Right lung (tissue), 5 donors: ENCODE data around the gene GP9. TPM values are rescaled to one million over a fixed set of nuclear protein-coding genes. Genes with fewer than 3 reads are reported as not detected.
"Not testable (repeated sequence)": the region's sequence is repeated elsewhere in the genome, so short reads cannot be mapped to it uniquely, and the experiment has no call there.

Source experiments
- DNase-seq, 2 donors: peaks; one replicate each; pipeline ENCODE4 v3.0.0-alpha.2; 2013
- polyA plus RNA-seq, 5 donors: library from polyadenylated mRNA; unstranded; fragments of 120-200 nt; gene quantifications; one replicate each; pipeline versions ENCODE4 v1.2.1 to v1.2.3, GENCODE V29; 2013; ENCODE audit warnings: inconsistent platforms in 1 of 5, low replicate concordance in 1 of 5; ENCODE audit not compliant: insufficient read length in 5 of 5, insufficient read depth in 1 of 5

The GP9 gene
- polyA plus RNA-seq, 5 donors: 1.7 to 3.3 (median 2.4) TPM

- DNase-seq: no peak
Observed at GRCh38 chr3:129106866-129107565, 46.4 kb downstream of the GP9 start.

GRCh38 chr3:129107793-129108192, 47.2 kb downstream of the GP9 start:
- no peak for DNase-seq

DNA sequence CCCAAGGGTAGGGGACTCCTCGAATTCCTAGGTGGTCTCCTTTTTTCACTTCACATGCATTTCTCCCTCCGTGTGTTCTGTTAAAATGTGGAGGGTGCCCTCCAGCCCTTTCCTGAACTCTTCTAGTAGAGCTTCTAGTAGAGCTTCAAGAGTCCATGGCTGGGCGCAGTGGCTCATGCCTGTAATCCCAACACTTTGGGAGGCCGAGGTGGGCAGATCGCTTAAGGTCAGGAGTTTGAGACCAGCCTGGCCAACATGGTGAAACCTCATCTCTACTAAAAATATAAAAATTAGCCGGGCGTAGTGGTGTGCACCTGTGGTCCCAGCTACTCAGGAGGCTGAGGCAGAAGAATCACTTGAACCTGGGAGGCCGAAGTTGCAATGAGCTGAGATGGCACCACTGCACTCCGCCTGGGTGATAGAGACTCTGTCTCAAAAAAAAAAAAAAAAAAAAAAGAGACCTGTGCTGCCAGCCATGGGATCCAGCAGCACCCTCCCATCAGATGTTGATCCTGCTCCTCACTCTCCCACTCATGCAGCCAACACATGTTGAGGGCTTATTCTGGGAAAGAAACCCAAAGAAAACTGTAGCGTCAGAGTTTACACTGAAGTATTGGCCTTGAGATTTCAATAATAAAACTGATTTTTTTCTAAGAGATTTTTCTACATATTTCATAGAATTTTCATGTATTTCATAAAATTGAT, 50.6 kb downstream of the GP9 start:
- DNase-seq: not testable (repeated sequence)

Other genes with a start within 250 kb of the GP9 start
- gene ACAD9, start 181.2 kb upstream of the GP9 start, polyA plus RNA-seq: 10 to 100 TPM; 36.8 to 43.7 (median 38.7) TPM
- gene CFAP92, start 66.7 kb upstream of the GP9 start, polyA plus RNA-seq: 1 to 10 TPM; 2.6 to 4.2 (median 4.0) TPM
- 10 to 100 TPM in 4 of 5 donors, 1 to 10 TPM in 1; 9.0 to 18.0 (median 12.4) TPM for gene EFCC1, start 59.5 kb upstream of the GP9 start, polyA plus RNA-seq
- gene RAB43, start 61.0 kb downstream of the GP9 start, polyA plus RNA-seq: 10 to 100 TPM in 1 of 5 donors, 1 to 10 TPM in 4; 5.1 to 12.8 (median 9.3) TPM
- gene ISY1, start 100.3 kb downstream of the GP9 start, polyA plus RNA-seq: 10 to 100 TPM; 48.5 to 66.6 (median 51.3) TPM
- gene CNBP, start 123.1 kb downstream of the GP9 start, polyA plus RNA-seq: 100 to 1,000 TPM; 412 to 446 (median 429) TPM
- 100 to 1,000 TPM; 118 to 162 (median 145) TPM for gene COPG1, start 188.8 kb downstream of the GP9 start, polyA plus RNA-seq
- 10 to 100 TPM; 40.7 to 45.7 (median 43.4) TPM for gene HMCES, start 218.1 kb downstream of the GP9 start, polyA plus RNA-seq